ENCODE data around the gene ZNF536.

The ZNF536 gene

GRCh38 chr19:30596813-30597399 lies 224.7 kb downstream of the ZNF536 start:
- H3K4me3 ChIP-seq (ENCODE audit: low read length), result no peak overlapping the region
- TF ChIP-seq, protein P1, sequence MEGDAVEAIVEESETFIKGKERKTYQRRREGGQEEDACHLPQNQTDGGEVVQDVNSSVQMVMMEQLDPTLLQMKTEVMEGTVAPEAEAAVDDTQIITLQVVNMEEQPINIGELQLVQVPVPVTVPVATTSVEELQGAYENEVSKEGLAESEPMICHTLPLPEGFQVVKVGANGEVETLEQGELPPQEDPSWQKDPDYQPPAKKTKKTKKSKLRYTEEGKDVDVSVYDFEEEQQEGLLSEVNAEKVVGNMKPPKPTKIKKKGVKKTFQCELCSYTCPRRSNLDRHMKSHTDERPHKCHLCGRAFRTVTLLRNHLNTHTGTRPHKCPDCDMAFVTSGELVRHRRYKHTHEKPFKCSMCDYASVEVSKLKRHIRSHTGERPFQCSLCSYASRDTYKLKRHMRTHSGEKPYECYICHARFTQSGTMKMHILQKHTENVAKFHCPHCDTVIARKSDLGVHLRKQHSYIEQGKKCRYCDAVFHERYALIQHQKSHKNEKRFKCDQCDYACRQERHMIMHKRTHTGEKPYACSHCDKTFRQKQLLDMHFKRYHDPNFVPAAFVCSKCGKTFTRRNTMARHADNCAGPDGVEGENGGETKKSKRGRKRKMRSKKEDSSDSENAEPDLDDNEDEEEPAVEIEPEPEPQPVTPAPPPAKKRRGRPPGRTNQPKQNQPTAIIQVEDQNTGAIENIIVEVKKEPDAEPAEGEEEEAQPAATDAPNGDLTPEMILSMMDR (conservative IDR thresholded peaks at IDR 0.05; ENCODE audit: low read length), result no peak
- no peak for DNase-seq (ENCODE audit: low read depth)

DNA sequence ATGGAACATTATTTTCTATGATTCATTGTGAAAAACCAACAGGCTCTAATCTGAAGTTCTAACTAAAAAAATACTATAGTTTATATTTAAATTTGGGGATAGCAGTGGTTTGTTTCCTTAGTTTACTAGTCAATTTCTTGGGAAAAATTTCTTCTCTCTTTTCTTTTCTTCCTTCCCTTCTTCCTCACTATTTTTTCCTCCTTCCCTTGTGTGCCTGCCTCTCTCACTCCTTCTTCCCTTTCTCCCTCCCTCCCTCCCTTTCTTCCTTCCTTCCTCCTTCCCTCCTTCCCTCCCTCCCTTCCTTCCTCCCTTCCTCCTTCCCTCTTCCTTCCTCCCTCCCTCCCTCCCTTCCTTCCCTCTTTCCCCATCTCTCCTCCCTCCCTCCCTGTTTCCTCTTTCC lies 226.5 kb downstream of the ZNF536 start:
- no peak overlapping the region for H3K4me3 ChIP-seq (ENCODE audit: low read length)
- TF ChIP-seq, protein P1 (conservative IDR thresholded peaks at IDR 0.05; ENCODE audit: low read length), result no peak
- DNase-seq (ENCODE audit: low read depth), result no peak

DNA sequence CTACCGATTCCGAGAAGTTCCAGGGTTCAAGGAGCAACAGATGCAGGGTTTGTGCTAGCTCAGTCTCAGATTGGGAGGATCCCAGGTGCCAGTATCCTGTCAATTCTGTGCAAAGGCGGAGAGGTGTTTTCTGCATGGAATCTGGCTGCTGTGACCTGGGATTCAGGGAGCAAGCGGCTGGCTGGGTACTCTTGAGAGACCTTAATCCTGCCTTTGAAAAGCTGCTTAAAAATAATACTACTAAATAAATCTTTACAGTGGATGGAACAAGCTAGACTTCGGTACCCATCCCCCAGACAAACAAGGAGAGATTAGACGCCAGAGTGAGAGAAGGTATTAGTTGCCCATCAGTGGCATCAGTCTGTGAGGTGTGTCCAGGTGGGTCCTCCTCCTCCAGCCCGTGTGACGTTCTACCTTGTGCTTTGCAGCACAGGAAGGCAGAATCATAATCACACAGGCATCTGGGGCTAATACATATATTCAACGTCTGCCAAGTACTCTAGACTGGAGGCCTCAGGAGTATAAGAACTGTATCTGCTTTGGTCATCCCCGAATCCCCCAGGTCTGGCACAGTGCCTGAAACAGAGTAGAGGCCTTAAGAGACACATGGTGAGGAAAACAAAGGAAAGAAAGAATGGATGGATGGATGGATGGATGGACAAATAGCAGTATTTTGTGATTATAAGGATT lies 230.6 kb downstream of the ZNF536 start:
- H3K4me3 ChIP-seq (ENCODE audit: low read length), result no peak overlapping the region
- TF ChIP-seq, protein P1 (conservative IDR thresholded peaks at IDR 0.05; ENCODE audit: low read length), result no peak
- no peak for DNase-seq (ENCODE audit: low read depth)

GRCh38 chr19:30604657-30605056 lies 232.5 kb downstream of the ZNF536 start:
- DNase-seq (ENCODE audit: low read depth), result no peak
- TF ChIP-seq, protein P1 (conservative IDR thresholded peaks at IDR 0.05; ENCODE audit: low read length), result no peak

GRCh38 chr19:30605333-30605732 lies 233.1 kb downstream of the ZNF536 start:
- H3K4me3 ChIP-seq (ENCODE audit: low read length), result no peak overlapping the region
- TF ChIP-seq, protein P1 (conservative IDR thresholded peaks at IDR 0.05; ENCODE audit: low read length), result no peak
- no peak for DNase-seq (ENCODE audit: low read depth)

More at GRCh38 chr19:30604657-30605056, 232.5 kb downstream of the ZNF536 start:
- no peak overlapping the region for H3K4me3 ChIP-seq (ENCODE audit: low read length)

GRCh38 chr19:30606114-30607050 lies 234.2 kb downstream of the ZNF536 start:
- DNase-seq (ENCODE audit: low read depth), result no peak
- TF ChIP-seq, protein P1 (conservative IDR thresholded peaks at IDR 0.05; ENCODE audit: low read length), result no peak
- no peak overlapping the region for H3K4me3 ChIP-seq (ENCODE audit: low read length)

All from AG10803 (cell line).